HG03175 (cell line): ENCODE results near the gene ZBBX.
A peak's percentile ranks its signal among the peaks of the same experiment; 100 is the strongest.
"Not testable (repeated sequence)": the region's sequence is repeated elsewhere in the genome, so short reads cannot be mapped to it uniquely, and the experiment has no call there.

Experiments
- ATAC-seq: cut with Tn5 transposase; IDR thresholded peaks from one replicate; pipeline ENCODE4 v1.9.1; 2021; ENCODE audit warnings: mild to moderate bottlenecking, moderate library complexity; ENCODE audit not compliant: unreplicated experiment

The ZBBX gene

GRCh38 chr3:167380004-167380689 is at the start of gene ZBBX:
TSS of gene ZBBX (minus strand) at chr3:167380297. CDS start at chr3:167372901, 7,396 bp downstream.
- ATAC-seq: peak; percentile 100

- not testable (repeated sequence) for ATAC-seq
Measured at GRCh38 chr3:167426962-167427361, 46.9 kb upstream of the ZBBX start.

- not testable (repeated sequence) for ATAC-seq
Measured at GRCh38 chr3:167422396-167422795, 42.3 kb upstream of the ZBBX start.

GRCh38 chr3:167409611-167410010 is 29.5 kb upstream of the ZBBX start:
- no peak for ATAC-seq

- ATAC-seq: peak; percentile 51
Measured at GRCh38 chr3:167406876-167407492, 26.9 kb upstream of the ZBBX start.

- ATAC-seq: no peak
Measured at GRCh38 chr3:167397826-167398225, 17.7 kb upstream of the ZBBX start.

GRCh38 chr3:167396075-167396474 is 16.0 kb upstream of the ZBBX start:
- no peak for ATAC-seq

GRCh38 chr3:167394003-167394402 is 13.9 kb upstream of the ZBBX start:
- no peak for ATAC-seq

- no peak for ATAC-seq
Measured at GRCh38 chr3:167382155-167382554, 2.1 kb upstream of the ZBBX start.

GRCh38 chr3:167375478-167375877 is 4.6 kb downstream of the ZBBX start:
- ATAC-seq: no peak

GRCh38 chr3:167372138-167372537 is 8.0 kb downstream of the ZBBX start:
- ATAC-seq: no peak

- ATAC-seq: no peak
Measured at GRCh38 chr3:167361948-167362347, 18.1 kb downstream of the ZBBX start.

- ATAC-seq: no peak
Measured at GRCh38 chr3:167361306-167361705, 18.8 kb downstream of the ZBBX start.

GRCh38 chr3:167355446-167355845 is 24.7 kb downstream of the ZBBX start:
- ATAC-seq: no peak

GRCh38 chr3:167354751-167355150 is 25.3 kb downstream of the ZBBX start:
- no peak for ATAC-seq

- ATAC-seq: no peak
Measured at GRCh38 chr3:167350245-167350862, 29.7 kb downstream of the ZBBX start.

- no peak for ATAC-seq
Measured at GRCh38 chr3:167346171-167346570, 33.9 kb downstream of the ZBBX start.

GRCh38 chr3:167330993-167331785 is 48.9 kb downstream of the ZBBX start:
- no peak for ATAC-seq

GRCh38 chr3:167323572-167323971 is 56.5 kb downstream of the ZBBX start:
- ATAC-seq: no peak

- ATAC-seq: no peak
Measured at GRCh38 chr3:167318996-167319615, 61.0 kb downstream of the ZBBX start.

- ATAC-seq: no peak
Measured at GRCh38 chr3:167318306-167318705, 61.8 kb downstream of the ZBBX start.
